ENCODE measurements around the gene SPSB3. TPM values are rescaled to one million over a fixed set of nuclear protein-coding genes. Genes with fewer than 3 reads are reported as not detected.

SPSB3 gene
- total and polyA plus RNA-seq, 4 donors: 27.7 to 60.5 (median 37.8) TPM

DNA sequence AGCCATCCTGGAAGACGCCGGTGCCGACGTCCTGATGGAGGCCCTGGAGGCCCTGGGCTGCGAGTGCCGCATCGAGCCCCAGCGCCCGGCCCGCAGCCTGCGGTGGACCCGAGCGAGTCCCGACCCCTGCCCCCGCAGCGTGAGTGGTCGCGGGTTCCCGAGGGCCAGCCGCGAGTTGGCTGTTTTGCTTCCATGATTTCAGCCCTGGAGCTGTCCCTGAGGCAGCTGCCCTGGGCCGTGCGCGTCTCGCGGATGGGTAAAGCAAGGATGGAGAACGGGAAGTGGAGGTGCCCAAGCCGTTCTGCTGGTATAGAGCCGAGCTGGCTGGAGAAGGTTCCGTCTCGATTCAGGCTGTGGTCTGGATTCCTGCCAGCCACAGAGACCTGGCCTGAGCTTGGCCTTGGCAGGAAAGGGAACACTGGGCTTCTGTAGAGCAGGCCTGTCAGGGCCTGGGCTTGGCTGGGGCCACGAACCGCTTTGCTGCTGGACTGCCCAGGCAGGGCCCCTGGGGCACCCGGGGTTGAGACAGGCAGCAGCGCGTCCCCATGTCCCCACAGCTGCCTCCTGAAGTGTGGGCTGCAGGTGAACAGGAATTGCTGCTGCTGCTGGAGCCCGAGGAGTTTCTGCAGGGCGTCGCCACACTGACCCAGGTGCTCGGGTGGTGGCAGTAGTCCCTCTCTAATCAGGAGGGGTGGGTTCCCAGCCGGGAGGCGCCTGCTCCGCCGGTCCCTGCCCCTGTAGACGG lies 8.5 kb downstream of the SPSB3 start:
- Histone ChIP-seq H3K27ac (ENCODE audit: low read depth in 1 of 2, low read length in 2 of 2) (peak overlapping the region; percentile 83 to 94), H3K36me3 (ENCODE audit: control insufficient read depth in 4 of 4, insufficient read depth in 3 of 4, low read depth in 1 of 4, low read length in 3 of 4) (peaks cover 0 to 18% (median 10%) of the 10 kb centered on the region in 4 donors), H3K9me3 (ENCODE audit: control insufficient read depth in 4 of 4, low read length in 3 of 4) (no peaks in the 10 kb centered on the region), H3K9ac (ENCODE audit: low read depth in 1 of 2, low read length in 2 of 2) (peak overlapping the region; percentile 21 to 89), H3K27me3 (ENCODE audit: control insufficient read depth in 4 of 4, insufficient read depth in 4 of 4, low read length in 3 of 4) (no peaks in the 10 kb centered on the region), H3K4me1 (ENCODE audit: control insufficient read depth in 4 of 4, insufficient read depth in 4 of 4, low read length in 3 of 4) (peaks cover 10 to 53% (median 30%) of the 10 kb centered on the region in 4 donors), H3K4me3 (ENCODE audit: low read depth in 1 of 3, low read length in 3 of 3) (peak overlapping the region; percentile 68 to 93 (median 73))
- no peak for DNase-seq (ENCODE audit: low spot score)
- WGBS: 15% methylated on average over 45 of the region's 45 CpGs
- no peak for TF ChIP-seq JUND (IDR thresholded peaks at IDR 0.05)
- TF ChIP-seq TAF1 (conservative IDR thresholded peaks at IDR 0.05): no peak
- TF ChIP-seq GABPA (IDR thresholded peaks at IDR 0.05 in 1 of 2, conservative IDR thresholded peaks at IDR 0.05 in 1 of 2): no peak
- no peak for TF ChIP-seq NR2F2 (IDR thresholded peaks at IDR 0.05)
- TF ChIP-seq RAD21 (IDR thresholded peaks at IDR 0.05): no peak
- TF ChIP-seq ZBTB33 (IDR thresholded peaks at IDR 0.05): no peak
- TF ChIP-seq, protein P1, sequence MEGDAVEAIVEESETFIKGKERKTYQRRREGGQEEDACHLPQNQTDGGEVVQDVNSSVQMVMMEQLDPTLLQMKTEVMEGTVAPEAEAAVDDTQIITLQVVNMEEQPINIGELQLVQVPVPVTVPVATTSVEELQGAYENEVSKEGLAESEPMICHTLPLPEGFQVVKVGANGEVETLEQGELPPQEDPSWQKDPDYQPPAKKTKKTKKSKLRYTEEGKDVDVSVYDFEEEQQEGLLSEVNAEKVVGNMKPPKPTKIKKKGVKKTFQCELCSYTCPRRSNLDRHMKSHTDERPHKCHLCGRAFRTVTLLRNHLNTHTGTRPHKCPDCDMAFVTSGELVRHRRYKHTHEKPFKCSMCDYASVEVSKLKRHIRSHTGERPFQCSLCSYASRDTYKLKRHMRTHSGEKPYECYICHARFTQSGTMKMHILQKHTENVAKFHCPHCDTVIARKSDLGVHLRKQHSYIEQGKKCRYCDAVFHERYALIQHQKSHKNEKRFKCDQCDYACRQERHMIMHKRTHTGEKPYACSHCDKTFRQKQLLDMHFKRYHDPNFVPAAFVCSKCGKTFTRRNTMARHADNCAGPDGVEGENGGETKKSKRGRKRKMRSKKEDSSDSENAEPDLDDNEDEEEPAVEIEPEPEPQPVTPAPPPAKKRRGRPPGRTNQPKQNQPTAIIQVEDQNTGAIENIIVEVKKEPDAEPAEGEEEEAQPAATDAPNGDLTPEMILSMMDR (IDR thresholded peaks at IDR 0.05; ENCODE audit: low read depth, low read length, missing input control): no peak
- TF ChIP-seq FOXA2 (IDR thresholded peaks at IDR 0.05): no peak
- TF ChIP-seq REST (IDR thresholded peaks at IDR 0.05): no peak
- TF ChIP-seq FOXA1 (IDR thresholded peaks at IDR 0.05): no peak
- TF ChIP-seq HNF4G (IDR thresholded peaks at IDR 0.05): no peak
- TF ChIP-seq HNF4A (conservative IDR thresholded peaks at IDR 0.05): no peak
- no peak for TF ChIP-seq EGR1 (IDR thresholded peaks at IDR 0.05; ENCODE audit: low read depth in 2 of 2)
- TF ChIP-seq RXRA (IDR thresholded peaks at IDR 0.05): no peak
- TF ChIP-seq MAX (IDR thresholded peaks at IDR 0.05): no peak
- no peak for TF ChIP-seq YY1 (IDR thresholded peaks at IDR 0.05)
- TF ChIP-seq SP1 (IDR thresholded peaks at IDR 0.05): no peak

Measured in liver (tissue), 9 donors.